HepG2 (cell line): Measurements from ENCODE around the gene RBBP8NL. TPM values are rescaled to one million over a fixed set of nuclear protein-coding genes. Genes with fewer than 3 reads are reported as not detected.

ENCODE experiments used
- AFF4 ChIP-seq: sonication (generic); formaldehyde crosslinking; IDR thresholded peaks from 2 replicates; pipeline ENCODE4 v1.4.0; 2020; ENCODE audit warnings: missing genetic modification reagents
- AHDC1 ChIP-seq: sonication (generic); formaldehyde crosslinking; IDR thresholded peaks from 2 replicates; pipeline ENCODE4 v1.5.1; 2020; ENCODE audit warnings: mild to moderate bottlenecking, missing genetic modification reagents, borderline replicate concordance
- HNRNPLL ChIP-seq: fragments of 200-400 bp; formaldehyde crosslinking; IDR thresholded peaks from 2 replicates; pipeline ENCODE4 v1.6.1; 2017; ENCODE audit warnings: mild to moderate bottlenecking, low read depth, low read length; ENCODE audit not compliant: poor library complexity, severe bottlenecking
- HOMEZ ChIP-seq: IDR thresholded peaks from 2 replicates; pipeline ENCODE4 v1.6.1; 2016; ENCODE audit warnings: low read depth
- IRF9 ChIP-seq: sonication (generic); formaldehyde crosslinking; IDR thresholded peaks from 2 replicates; pipeline ENCODE4 v1.8.0; 2022; ENCODE audit warnings: missing genetic modification reagents, mild to moderate bottlenecking, borderline replicate concordance
- MXI1 ChIP-seq: IDR thresholded peaks from 3 replicates; pipeline ENCODE4 v1.6.1; 2012; ENCODE audit warnings: low read depth, low read length, inconsistent platforms, borderline replicate concordance
- NRL ChIP-seq: sonication (generic); formaldehyde crosslinking; IDR thresholded peaks from 2 replicates; pipeline ENCODE4 v1.5.0; 2020; ENCODE audit warnings: missing genetic modification reagents, mild to moderate bottlenecking, moderate library complexity, borderline replicate concordance
- PITX1 ChIP-seq: sonication (generic); formaldehyde crosslinking; IDR thresholded peaks from 2 replicates; pipeline ENCODE4 v1.5.1; 2020; ENCODE audit warnings: mild to moderate bottlenecking, missing genetic modification reagents
- POGZ ChIP-seq: sonication (generic); formaldehyde crosslinking; IDR thresholded peaks from 2 replicates; pipeline ENCODE4 v1.4.0; 2020; ENCODE audit warnings: mild to moderate bottlenecking, missing genetic modification reagents
- ZEB1 ChIP-seq: IDR thresholded peaks from 2 replicates; pipeline ENCODE4 v1.6.1; 2012; ENCODE audit warnings: mild to moderate bottlenecking, low read depth, inconsistent platforms; ENCODE audit not compliant: insufficient replicate concordance
- ZIK1 ChIP-seq: sonication (generic); formaldehyde crosslinking; IDR thresholded peaks from 2 replicates; pipeline ENCODE4 v1.5.0; 2020; ENCODE audit warnings: mild to moderate bottlenecking, low read depth, missing genetic modification reagents, borderline replicate concordance
- ZNF235 ChIP-seq: sonication (generic); formaldehyde crosslinking; IDR thresholded peaks from 2 replicates; pipeline ENCODE4 v1.8.1; 2023; ENCODE audit warnings: mild to moderate bottlenecking, missing genetic modification reagents, borderline replicate concordance
- ZNF282 ChIP-seq: fragments of 450-650 bp; IDR thresholded peaks from 2 replicates; pipeline ENCODE4 v1.6.1; 2018; ENCODE audit not compliant: partially characterized antibody
- ZNF337 ChIP-seq: sonication (generic); formaldehyde crosslinking; IDR thresholded peaks from 2 replicates; pipeline ENCODE4 v1.5.1; 2020; ENCODE audit warnings: missing genetic modification reagents, low read depth, mild to moderate bottlenecking, borderline replicate concordance
- ZNF34 ChIP-seq: sonication (generic); formaldehyde crosslinking; IDR thresholded peaks from 2 replicates; pipeline ENCODE4 v1.4.0; 2020; ENCODE audit warnings: mild to moderate bottlenecking, missing genetic modification reagents, borderline replicate concordance
- polyA plus RNA-seq, 8 experiments: library from polyadenylated mRNA; depleted of rRNA in 3 of 8; stranded (reverse) in 7 of 8; unstranded in 1 of 8; fragments of >200 nt; fragmentation: Illumina TruSeq in 4 of 8; extraction: Trizol in 4 of 8; gene quantifications; 2 replicates each; pipeline versions ENCODE4 v1.2.1 to v1.2.3, GENCODE V29; 2011 to 2016; ENCODE audit warnings: low read depth in 4 of 8, missing spikeins in 1 of 8, mixed read lengths in 1 of 8; ENCODE audit not compliant: insufficient read depth in 1 of 8
- total RNA-seq, 5 experiments: library from RNA; depleted of rRNA; stranded (reverse); fragments of >200 nt; fragmentation: Illumina TruSeq; extraction: Trizol; gene quantifications; 2 replicates each; pipeline ENCODE4 v1.2.3, GENCODE V29; 2016; ENCODE audit warnings: low read depth in 1 of 5

RBBP8NL gene
- total and polyA plus RNA-seq, 2 of the 13 experiments (the other 11 are each of a cell fraction or from before 2014, with no cell fraction given), result 0.69 to 0.86 TPM

- no peak for TF ChIP-seq ZNF235 (CRISPR knock-in tag)
- TF ChIP-seq ZNF337 (CRISPR knock-in tag), result no peak
- TF ChIP-seq AHDC1 (CRISPR knock-in tag), result 0 out of 2 replicates have a peak, but pooled peaks have one; percentile 47
- TF ChIP-seq AFF4 (CRISPR knock-in tag), result no peak
- no peak for TF ChIP-seq ZNF282
- peak; percentile 12; the same call in 1 of the 2 replicates for TF ChIP-seq HOMEZ (CRISPR knock-in tag)
- TF ChIP-seq MXI1, result peak; percentile 57; the same call in 1 of the 3 replicates
- TF ChIP-seq ZNF34 (CRISPR knock-in tag), result 0 out of 2 replicates have a peak, but pooled peaks have one; percentile 13
- peak; percentile 15 for TF ChIP-seq ZEB1
- TF ChIP-seq HNRNPLL, result peak; percentile 61
- TF ChIP-seq NRL (CRISPR knock-in tag), result no peak
- TF ChIP-seq PITX1 (CRISPR knock-in tag), result peak; percentile 32; the same call in 1 of the 2 replicates
- peak; percentile 4 for TF ChIP-seq IRF9
- no peak for TF ChIP-seq ZIK1
- 0 out of 2 replicates have a peak, but pooled peaks have one; percentile 19 for TF ChIP-seq POGZ
These were observed 14.9 kb downstream of the RBBP8NL start (continued) for GRCh38 chr20:62412194-62413024.
